ENCODE results near the gene OR5D18.
"Not testable (repeated sequence)": the region's sequence is repeated elsewhere in the genome, so short reads cannot be mapped to it uniquely, and the experiment has no call there.

OR5D18 gene

DNA sequence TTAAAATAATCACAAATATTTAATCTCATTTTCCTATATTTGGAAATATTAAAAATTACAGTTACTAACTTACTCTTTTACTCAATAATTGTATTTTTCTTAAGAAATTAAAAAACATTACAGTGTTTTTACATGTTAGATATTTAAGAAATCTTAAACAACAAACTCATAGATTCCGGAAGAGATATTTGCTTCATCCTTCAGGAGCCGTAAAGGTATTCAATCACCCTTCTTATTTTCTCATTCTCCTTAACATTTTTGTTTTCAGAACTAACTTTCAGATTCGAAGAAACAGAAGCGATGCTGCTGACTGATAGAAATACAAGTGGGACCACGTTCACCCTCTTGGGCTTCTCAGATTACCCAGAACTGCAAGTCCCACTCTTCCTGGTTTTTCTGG is at the start of gene OR5D18:
Gene OR5D18 (plus strand): TSS at position 301 of the 400 bp plus-strand sequence. CDS start 0 bp downstream, at position 301.
- no peak for DNase-seq (ENCODE audit: low read depth)

DNA sequence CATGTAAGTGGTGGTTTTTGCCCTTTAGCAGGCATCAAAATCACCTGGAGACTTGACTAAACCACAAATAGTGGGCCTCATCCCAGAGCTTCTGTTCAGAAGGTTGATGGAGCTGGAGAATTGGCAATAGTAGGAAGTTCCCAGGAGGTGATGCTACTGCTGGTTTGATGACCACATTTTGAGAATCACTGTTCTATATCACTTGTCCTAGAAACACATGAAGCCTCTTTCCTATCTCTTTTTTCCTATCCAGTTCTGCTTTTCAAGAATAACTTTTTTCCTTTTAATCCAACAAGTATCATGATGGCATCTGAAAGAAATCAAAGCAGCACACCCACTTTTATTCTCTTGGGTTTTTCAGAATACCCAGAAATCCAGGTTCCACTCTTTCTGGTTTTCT is 46.3 kb upstream of the OR5D18 start, which contains the start of gene OR5D13:
Gene OR5D13 (plus strand): TSS at position 301 of the 400 bp plus-strand sequence. CDS start 0 bp downstream, at position 301.
- no peak for DNase-seq (ENCODE audit: low read depth)

DNA sequence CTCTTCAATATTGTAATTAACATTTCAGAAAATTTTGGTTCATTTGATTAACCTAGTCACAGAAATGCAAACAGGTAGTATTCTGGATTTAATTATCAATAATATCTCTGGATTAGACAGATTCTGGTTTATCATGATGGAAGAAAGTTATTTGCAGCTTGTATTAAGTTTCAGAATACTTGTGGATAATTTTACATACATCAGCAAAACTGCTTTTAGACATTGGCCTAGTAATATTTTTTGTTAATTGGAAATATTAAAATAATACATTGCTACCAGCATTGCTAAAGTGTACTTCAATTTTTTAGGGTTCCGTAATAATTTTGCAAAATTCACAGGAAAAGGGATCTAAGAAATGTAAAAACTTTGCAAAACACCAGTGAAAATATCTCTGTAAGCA is 27.8 kb upstream of the OR5D18 start:
- no peak for DNase-seq (ENCODE audit: low read depth)

DNA sequence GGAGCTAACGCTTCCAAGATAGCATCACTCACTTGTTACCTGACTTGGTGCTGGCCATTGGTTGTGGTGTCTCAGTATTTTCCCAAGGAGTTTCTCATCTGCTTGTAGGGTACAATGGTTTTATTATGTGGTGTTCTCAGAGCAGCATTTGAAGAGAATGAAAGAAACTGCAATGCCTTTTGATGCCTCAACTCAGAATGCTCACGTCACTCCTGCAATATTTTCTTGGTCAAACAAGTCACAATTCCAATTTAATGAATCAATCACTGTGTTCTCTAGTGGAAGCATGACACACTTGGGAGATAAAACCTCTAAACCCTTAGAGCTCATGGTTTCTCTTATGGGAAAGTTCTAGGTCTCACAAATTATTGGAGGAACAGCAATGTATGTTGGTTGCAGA is 26.1 kb upstream of the OR5D18 start:
- no peak for DNase-seq (ENCODE audit: low read depth)

DNA sequence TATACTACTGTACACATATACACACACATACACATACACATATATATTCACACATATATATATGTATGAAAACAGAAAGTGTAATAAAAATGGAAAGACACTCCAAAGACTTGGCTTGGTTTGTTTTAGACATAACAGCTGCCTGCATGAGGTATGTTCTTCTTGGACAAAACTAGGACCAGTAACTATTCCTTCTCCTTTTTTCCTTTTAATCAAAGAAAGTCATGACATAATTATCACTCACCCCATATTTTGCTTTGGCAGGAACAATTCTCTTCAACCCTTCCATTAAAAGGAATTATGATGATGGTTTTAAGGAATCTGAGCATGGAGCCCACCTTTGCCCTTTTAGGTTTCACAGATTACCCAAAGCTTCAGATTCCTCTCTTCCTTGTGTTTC is 24.2 kb upstream of the OR5D18 start, which contains the start of gene OR5D14:
Gene OR5D14 (plus strand): TSS at position 301 of the 400 bp plus-strand sequence. CDS start 0 bp downstream, at position 301.
- no peak for DNase-seq (ENCODE audit: low read depth)

DNA sequence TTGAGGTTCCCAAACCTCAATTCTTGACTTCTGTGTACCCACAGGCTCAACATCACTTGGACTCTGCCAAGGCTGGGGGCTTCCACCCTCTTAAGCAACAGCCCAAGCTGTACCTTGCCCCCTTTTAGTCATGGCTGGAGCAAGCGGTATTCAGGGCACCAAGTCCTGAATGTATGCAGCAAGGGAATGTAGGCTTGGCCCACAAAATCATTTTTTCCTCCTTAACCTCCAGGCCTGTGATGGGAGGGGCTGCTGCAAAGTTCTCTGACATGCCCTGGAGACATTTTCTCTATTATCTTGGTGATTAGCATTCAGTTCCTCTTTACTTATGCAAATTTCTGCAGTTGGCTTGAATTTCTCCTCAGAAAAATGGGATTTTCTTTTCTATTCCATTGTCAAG is 13.2 kb upstream of the OR5D18 start:
- DNase-seq (ENCODE audit: low read depth) = no peak

DNA sequence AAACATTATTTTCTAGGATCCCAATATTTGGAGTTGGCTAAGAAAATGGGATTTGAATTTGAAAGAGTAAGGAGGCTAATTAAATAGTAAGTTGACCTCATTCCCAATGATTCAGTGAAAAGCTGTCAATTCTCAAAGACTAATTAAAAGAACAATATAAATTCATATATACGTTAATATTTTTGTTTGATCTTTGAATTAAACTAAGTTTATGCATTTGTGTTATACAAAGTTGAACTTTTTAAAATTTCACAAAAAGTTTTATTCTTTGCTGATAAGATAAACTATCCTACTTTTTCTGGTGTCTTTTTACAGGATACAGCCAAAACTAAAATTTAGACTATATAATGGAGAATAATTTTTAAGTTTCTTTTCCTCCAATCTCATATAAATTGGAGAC is 8.4 kb upstream of the OR5D18 start, which contains the start of gene OR5L1:
Gene OR5L1 (plus strand): TSS at position 301 of the 400 bp plus-strand sequence. CDS start 100 bp downstream, outside the sequence.
- DNase-seq (ENCODE audit: low read depth) = no peak

DNA sequence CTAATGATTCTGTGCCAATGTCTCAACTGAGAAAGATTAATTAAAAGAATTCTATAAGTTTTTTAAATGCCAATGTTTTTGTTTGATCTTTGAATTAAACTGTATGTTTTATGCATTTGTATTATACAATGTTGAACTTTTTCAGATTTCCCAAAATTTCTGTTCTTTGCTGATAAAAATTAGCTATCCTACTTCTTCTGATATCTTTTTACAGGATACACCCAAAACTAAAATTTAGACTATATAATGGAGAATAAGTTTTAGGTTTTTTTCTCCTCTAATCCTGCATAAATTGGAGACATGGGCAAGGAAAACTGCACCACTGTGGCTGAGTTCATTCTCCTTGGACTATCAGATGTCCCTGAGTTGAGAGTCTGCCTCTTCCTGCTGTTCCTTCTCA is 7.5 kb downstream of the OR5D18 start, which contains the start of gene OR5L2:
Gene OR5L2 (plus strand): TSS at position 301 of the 400 bp plus-strand sequence. CDS start 0 bp downstream, at position 301.
- no peak for DNase-seq (ENCODE audit: low read depth)

DNA sequence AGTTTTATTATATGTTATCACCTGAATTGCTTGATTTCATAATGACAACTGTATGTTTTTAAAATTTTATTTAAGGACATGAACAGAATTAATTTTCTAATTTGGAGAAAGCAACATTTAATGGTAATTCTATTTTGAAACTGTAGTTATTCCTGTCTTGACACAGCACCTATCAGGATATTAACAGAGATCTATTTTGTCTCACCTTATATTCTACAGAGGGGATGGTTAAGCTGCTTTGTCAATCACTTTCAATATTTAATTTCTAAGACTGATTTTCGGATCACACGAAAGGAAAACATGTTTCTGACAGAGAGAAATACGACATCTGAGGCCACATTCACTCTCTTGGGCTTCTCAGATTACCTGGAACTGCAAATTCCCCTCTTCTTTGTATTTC is 19.0 kb downstream of the OR5D18 start, which contains the start of gene OR5D16:
Gene OR5D16 (plus strand): TSS at position 301 of the 400 bp plus-strand sequence. CDS start 0 bp downstream, at position 301.
- no peak for DNase-seq (ENCODE audit: low read depth)

DNA sequence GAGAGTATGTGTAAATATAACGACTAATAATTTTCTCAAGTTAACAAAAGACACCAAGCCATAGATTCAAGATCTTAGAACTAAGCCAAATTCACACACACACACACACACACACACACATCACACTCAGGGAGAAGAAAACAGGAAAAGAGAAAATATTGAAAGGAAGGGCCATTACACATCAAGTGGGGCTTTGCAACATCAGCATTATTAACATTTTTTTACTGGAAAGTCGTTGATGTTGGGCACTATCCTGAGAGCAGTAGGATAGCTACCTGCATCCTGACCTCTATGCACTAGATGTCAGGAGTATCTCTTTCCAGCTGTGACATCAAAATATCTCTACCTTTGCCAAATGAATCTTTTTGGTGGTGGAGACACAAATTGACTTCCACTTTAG is 28.0 kb downstream of the OR5D18 start:
- DNase-seq (ENCODE audit: low read depth) = no peak

DNA sequence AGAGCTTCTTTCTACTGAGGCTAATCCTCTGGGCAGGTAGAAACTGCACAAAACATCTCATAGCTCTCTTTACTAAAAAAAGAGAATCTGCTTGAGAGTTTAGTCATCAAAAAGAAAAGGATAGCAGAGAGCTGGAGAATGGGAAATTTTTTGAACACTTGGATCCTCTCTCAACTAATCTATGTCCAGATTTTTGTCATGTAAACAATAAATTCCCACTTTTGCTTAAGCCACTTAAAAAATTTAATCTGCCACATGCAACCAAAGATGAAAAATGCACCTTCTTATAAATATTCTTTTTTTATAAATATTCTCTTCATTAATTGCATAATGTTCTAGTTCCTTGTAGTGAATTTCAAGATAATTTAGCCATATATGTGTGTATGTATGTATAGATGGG is 29.6 kb downstream of the OR5D18 start:
- no peak for DNase-seq (ENCODE audit: low read depth)

DNA sequence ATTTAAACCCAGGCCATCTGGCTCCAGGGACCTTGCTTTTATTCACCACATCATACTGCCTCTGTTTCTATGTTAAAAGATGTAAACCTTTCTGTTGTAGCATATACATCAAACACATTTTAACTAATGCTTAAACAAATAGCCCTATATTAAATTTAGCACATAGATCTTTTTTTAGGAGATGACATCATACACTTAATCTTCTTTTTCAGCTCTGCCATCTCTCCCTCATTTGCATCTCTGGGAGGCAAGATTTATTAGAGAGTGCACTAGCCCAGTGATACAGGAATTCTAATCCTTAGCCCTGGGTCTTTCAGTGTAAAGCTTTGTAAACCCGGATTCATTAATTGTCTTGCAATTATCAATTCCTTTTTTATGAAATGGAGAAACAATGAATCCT is 32.7 kb downstream of the OR5D18 start:
- DNase-seq (ENCODE audit: low read depth) = no peak

DNA sequence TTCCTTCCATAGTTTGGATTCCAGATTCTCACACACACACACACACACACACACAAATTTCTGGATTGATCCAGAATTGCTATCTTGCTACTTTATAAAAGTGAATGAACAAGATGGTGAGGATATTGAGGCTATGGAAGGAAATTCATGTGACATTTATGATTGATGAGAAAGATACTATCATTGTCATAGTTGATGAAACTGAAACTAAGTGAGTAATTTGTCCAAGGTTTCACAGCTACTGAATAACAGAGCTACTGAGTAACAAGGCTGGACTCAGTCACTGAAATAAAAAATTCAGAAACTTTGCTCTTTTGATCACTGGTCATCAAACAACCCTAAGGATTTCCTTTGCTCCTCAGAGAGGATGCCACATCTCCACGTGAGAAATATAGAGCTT is 35.3 kb downstream of the OR5D18 start:
- no peak for DNase-seq (ENCODE audit: low read depth)

DNA sequence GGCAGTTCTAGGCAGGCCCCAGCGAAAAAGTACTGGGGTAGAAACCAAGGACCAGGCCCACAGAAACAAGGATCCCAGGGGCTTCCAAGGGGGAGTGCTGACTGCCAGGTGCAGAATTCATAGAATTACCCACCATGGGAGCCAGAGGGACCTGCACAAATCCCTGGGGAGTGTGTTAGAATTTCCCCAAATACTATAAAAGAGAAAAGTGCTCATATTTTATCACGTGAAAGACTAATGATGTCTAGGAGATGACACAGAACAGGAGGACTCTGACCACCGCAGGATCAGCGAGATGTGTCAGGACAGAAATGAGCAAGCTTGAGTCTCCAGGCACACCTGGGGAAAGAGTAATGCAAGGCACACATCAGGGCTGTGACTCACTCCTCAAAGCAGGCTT is 47.9 kb downstream of the OR5D18 start:
- not testable (repeated sequence) for DNase-seq (ENCODE audit: low read depth)

Measured in activated T-cell treated with anti-CD3 and anti-CD28 coated beads for 1 hour (primary cell).